GM18499 (cell line): Measurements from ENCODE around the gene TTLL4.

Experiments used
- ATAC-seq: cut with Tn5 transposase; IDR thresholded peaks from one replicate; pipeline ENCODE4 v1.9.1; 2021; ENCODE audit warnings: moderate number of reproducible peaks; ENCODE audit not compliant: insufficient read depth, unreplicated experiment

TTLL4 gene

GRCh38 chr2:218780046-218780445 lies 69.4 kb downstream of the TTLL4 start:
- ATAC-seq = no peak

- ATAC-seq = no peak
These were observed 70.4 kb downstream of the TTLL4 start for GRCh38 chr2:218780851-218781690.

GRCh38 chr2:218781691-218782527 lies 71.3 kb downstream of the TTLL4 start, which contains the start of gene CYP27A1:
Gene CYP27A1 (plus strand): TSS chr2:218782147. CDS start chr2:218782183, 36 bp downstream.
- no peak for ATAC-seq

- no peak for ATAC-seq
These were observed 71.9 kb downstream of the TTLL4 start for GRCh38 chr2:218782528-218782844.

- ATAC-seq = no peak
These were observed 73.1 kb downstream of the TTLL4 start for GRCh38 chr2:218783688-218784087.

- no peak for ATAC-seq
These were observed 74.5 kb downstream of the TTLL4 start for GRCh38 chr2:218785103-218785502.

- ATAC-seq = no peak
These were observed 75.5 kb downstream of the TTLL4 start for GRCh38 chr2:218786133-218786532.

GRCh38 chr2:218788529-218789255 lies 78.1 kb downstream of the TTLL4 start:
- ATAC-seq = no peak

GRCh38 chr2:218792433-218792832 lies 81.8 kb downstream of the TTLL4 start:
- ATAC-seq = no peak

GRCh38 chr2:218796691-218797090 lies 86.1 kb downstream of the TTLL4 start:
- ATAC-seq = no peak

GRCh38 chr2:218798767-218799504 lies 88.3 kb downstream of the TTLL4 start:
- ATAC-seq = no peak

- ATAC-seq = no peak
These were observed 89.4 kb downstream of the TTLL4 start for GRCh38 chr2:218799990-218800389.

GRCh38 chr2:218802386-218802994 lies 91.9 kb downstream of the TTLL4 start:
- ATAC-seq = no peak

GRCh38 chr2:218804817-218805216 lies 94.2 kb downstream of the TTLL4 start:
- ATAC-seq = no peak
